ENCODE results near the gene OSMR.

DNA sequence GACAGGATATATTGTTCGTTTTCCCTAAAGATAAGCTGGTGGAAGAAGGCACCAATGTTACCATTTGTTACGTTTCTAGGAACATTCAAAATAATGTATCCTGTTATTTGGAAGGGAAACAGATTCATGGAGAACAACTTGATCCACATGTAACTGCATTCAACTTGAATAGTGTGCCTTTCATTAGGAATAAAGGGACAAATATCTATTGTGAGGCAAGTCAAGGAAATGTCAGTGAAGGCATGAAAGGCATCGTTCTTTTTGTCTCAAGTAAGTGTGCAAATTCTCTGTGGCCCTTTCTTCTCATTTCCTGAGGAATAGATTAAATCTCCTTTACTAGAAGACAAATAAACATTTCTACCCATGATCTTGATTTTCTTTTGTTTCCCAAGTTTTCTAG is 38.0 kb downstream of the OSMR start:
- TF ChIP-seq, protein P1, sequence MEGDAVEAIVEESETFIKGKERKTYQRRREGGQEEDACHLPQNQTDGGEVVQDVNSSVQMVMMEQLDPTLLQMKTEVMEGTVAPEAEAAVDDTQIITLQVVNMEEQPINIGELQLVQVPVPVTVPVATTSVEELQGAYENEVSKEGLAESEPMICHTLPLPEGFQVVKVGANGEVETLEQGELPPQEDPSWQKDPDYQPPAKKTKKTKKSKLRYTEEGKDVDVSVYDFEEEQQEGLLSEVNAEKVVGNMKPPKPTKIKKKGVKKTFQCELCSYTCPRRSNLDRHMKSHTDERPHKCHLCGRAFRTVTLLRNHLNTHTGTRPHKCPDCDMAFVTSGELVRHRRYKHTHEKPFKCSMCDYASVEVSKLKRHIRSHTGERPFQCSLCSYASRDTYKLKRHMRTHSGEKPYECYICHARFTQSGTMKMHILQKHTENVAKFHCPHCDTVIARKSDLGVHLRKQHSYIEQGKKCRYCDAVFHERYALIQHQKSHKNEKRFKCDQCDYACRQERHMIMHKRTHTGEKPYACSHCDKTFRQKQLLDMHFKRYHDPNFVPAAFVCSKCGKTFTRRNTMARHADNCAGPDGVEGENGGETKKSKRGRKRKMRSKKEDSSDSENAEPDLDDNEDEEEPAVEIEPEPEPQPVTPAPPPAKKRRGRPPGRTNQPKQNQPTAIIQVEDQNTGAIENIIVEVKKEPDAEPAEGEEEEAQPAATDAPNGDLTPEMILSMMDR (IDR thresholded peaks at IDR 0.05), result no peak
- TF ChIP-seq EZH2 (IDR thresholded peaks at IDR 0.05), result no peak
